Calu3 (cell line): ENCODE results near the gene IQGAP1. TPM values are rescaled to one million over a fixed set of nuclear protein-coding genes. Genes with fewer than 3 reads are reported as not detected.

Experiments
- BruUV-seq: library from RNA; stranded (reverse); fragments of 400-500 nt; replicated peaks from 2 replicates; lab custom pipeline; 2021; lab: Mats Ljungman, UMichigan
- CTCF ChIA-PET: fragments of 300-600 bp; sonication (Branson Sonifier 250); formaldehyde crosslinking; loops from one replicate; lab custom pipeline; 2022; ENCODE audit warnings: antibody characterized with exemption; lab: Charles Lee
- DNase-seq: peaks from one replicate; pipeline ENCODE4 v3.0.0; 2022
- H3K27ac Mint-ChIP-seq: one replicate; pipeline ENCODE4 v1.8.0; 2022; ENCODE audit warnings: mixed read lengths; ENCODE audit not compliant: unreplicated experiment
- H3K27me3 Mint-ChIP-seq: one replicate; pipeline ENCODE4 v1.8.0; 2022; ENCODE audit warnings: mixed read lengths; ENCODE audit not compliant: unreplicated experiment
- H3K36me3 Mint-ChIP-seq: one replicate; pipeline ENCODE4 v1.8.0; 2022; ENCODE audit warnings: mild to moderate bottlenecking, moderate library complexity, mixed read lengths; ENCODE audit not compliant: insufficient read depth, unreplicated experiment
- H3K4me1 Mint-ChIP-seq: one replicate; pipeline ENCODE4 v1.8.0; 2022; ENCODE audit warnings: mild to moderate bottlenecking, low read depth, mixed read lengths; ENCODE audit not compliant: unreplicated experiment
- H3K4me3 Mint-ChIP-seq: one replicate; pipeline ENCODE4 v1.8.0; 2022; ENCODE audit warnings: mild to moderate bottlenecking, low read depth, moderate library complexity, mixed read lengths; ENCODE audit not compliant: unreplicated experiment
- H3K9me3 Mint-ChIP-seq: one replicate; pipeline ENCODE4 v1.8.0; 2022; ENCODE audit warnings: low read depth, mixed read lengths; ENCODE audit not compliant: unreplicated experiment
- CTCF ChIP-seq: fragments of 200-600 bp; IDR thresholded peaks from one replicate; pipeline ENCODE4 v1.8.0; 2022; ENCODE audit warnings: antibody characterized with exemption; ENCODE audit not compliant: unreplicated experiment
- intact Hi-C: fragments of 100-400 bp; cut with micrococcal nuclease; formaldehyde crosslinking; loops from one replicate; pipeline ENCODE4 v1.10.0; 2022; ENCODE audit not compliant: unreplicated experiment
- total RNA-seq: library from RNA; stranded (reverse); gene quantifications from 2 replicates; pipeline ENCODE4 v1.2.3, GENCODE V29; 2022

Gene IQGAP1
- total RNA-seq, 1 experiment from 2014 or later: 206 TPM

GRCh38 chr15:90401495-90401894 is 13.5 kb downstream of the IQGAP1 start:
- DNase-seq: no peak
- H3K4me3 Mint-ChIP-seq: peak overlapping the region; percentile 52
- CTCF ChIA-PET: interaction anchor here (0.6 to 4.0 kb wide), 5 partner anchors 10 to 39 kb away, joined by 3 to 27 read pairs (median 4); partner anchors contain the start of gene IQGAP1
- no TSS peak for BruUV-seq
- peak overlapping the region; percentile 84 for H3K27ac Mint-ChIP-seq
- intact Hi-C loops: loop anchor here (5.0 kb wide), 1 partner anchor 79 kb away; no protein-coding TSS in a partner anchor
- peaks cover 19% of the 10 kb centered on the region for H3K36me3 Mint-ChIP-seq
- no peaks in the 10 kb centered on the region for H3K9me3 Mint-ChIP-seq
- no peak for TF ChIP-seq CTCF
- peaks cover 47% of the 10 kb centered on the region for H3K4me1 Mint-ChIP-seq
- H3K27me3 Mint-ChIP-seq: no peaks in the 10 kb centered on the region

- H3K9me3 Mint-ChIP-seq: no peaks in the 10 kb centered on the region
- H3K27ac Mint-ChIP-seq: peak overlapping the region; percentile 84
- intact Hi-C loops: loop anchor here (1.0 to 5.0 kb wide), 4 partner anchors 11 to 80 kb away; no protein-coding TSS in a partner anchor
- DNase-seq: peak; percentile 53
- peak overlapping the region; percentile 38 for H3K4me3 Mint-ChIP-seq
- H3K4me1 Mint-ChIP-seq: peaks cover 53% of the 10 kb centered on the region
- H3K27me3 Mint-ChIP-seq: no peaks in the 10 kb centered on the region
- peaks cover 19% of the 10 kb centered on the region for H3K36me3 Mint-ChIP-seq
- TF ChIP-seq CTCF: no peak
- CTCF ChIA-PET: interaction anchor here (1.3 to 4.0 kb wide), 5 partner anchors 10 to 76 kb away, joined by 3 to 27 read pairs (median 3); partner anchors contain the start of gene IQGAP1
- no TSS peak for BruUV-seq
These were observed 14.2 kb downstream of the IQGAP1 start for GRCh38 chr15:90402223-90402622.

- BruUV-seq: no TSS peak
- DNase-seq: no peak
- CTCF ChIA-PET: interaction anchor here (0.5 to 4.0 kb wide), 6 partner anchors 11 to 76 kb away, joined by 3 to 27 read pairs (median 3); partner anchors contain the start of gene IQGAP1
- Mint-ChIP-seq H3K9me3 (no peaks in the 10 kb centered on the region), H3K27me3 (no peaks in the 10 kb centered on the region), H3K27ac (peak overlapping the region; percentile 84), H3K4me1 (peaks cover 58% of the 10 kb centered on the region), H3K36me3 (peaks cover 19% of the 10 kb centered on the region), H3K4me3 (peak overlapping the region; percentile 38)
- no peak for TF ChIP-seq CTCF
- intact Hi-C loops: loop anchor here (1.0 to 5.0 kb wide), 4 partner anchors 11 to 80 kb away; no protein-coding TSS in a partner anchor
These were observed 14.7 kb downstream of the IQGAP1 start for GRCh38 chr15:90402767-90403166.

- Mint-ChIP-seq H3K4me1 (peaks cover 63% of the 10 kb centered on the region), H3K4me3 (no peak overlapping the region), H3K9me3 (peaks cover 2% of the 10 kb centered on the region), H3K36me3 (peaks cover 21% of the 10 kb centered on the region), H3K27me3 (no peaks in the 10 kb centered on the region), H3K27ac (no peak overlapping the region)
- CTCF ChIA-PET: no interaction called here
- DNase-seq: no peak
- no peak for TF ChIP-seq CTCF
- intact Hi-C loops: no loop called here
- BruUV-seq: no TSS peak
These were observed 17.1 kb downstream of the IQGAP1 start for GRCh38 chr15:90405055-90405607.
